Measurements from ENCODE around the gene PIP5K1B. TPM values are rescaled to one million over a fixed set of nuclear protein-coding genes. Genes with fewer than 3 reads are reported as not detected.

Gene PIP5K1B
- total and polyA plus RNA-seq, 2 of the 13 experiments (the other 11 are each of a cell fraction or from before 2014, with no cell fraction given): 15.8 to 17.5 TPM

DNA sequence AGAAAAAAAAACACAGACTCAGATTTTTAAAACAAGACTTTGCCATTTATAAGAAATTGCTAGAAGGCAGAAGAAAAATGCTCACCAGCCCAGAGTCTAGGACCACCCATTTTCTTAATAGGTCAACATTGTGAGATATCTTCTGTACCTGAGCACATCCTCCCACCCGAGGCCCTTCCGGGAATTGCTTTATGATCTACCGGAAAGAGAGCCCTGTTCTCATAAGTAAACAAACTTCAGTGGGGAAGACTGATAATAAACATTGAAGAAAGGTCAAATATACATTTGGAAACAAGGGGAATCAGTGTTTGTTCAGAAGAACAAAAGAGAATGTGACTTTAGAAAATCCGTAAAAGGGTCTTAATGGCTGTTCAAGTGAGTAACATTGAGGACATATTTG, 264.5 kb downstream of the PIP5K1B start (continued):
- TF ChIP-seq MBNL3 (CRISPR knock-in tag; conservative IDR thresholded peaks at IDR 0.05) (no peak), SMC3 (IDR thresholded peaks at IDR 0.05; ENCODE audit: low read length) (no peak), JUN (CRISPR knock-in tag; IDR thresholded peaks at IDR 0.05) (no peak), RFXANK (CRISPR knock-in tag; IDR thresholded peaks at IDR 0.05) (no peak), ZNF841 (CRISPR knock-in tag; IDR thresholded peaks at IDR 0.05; ENCODE audit: borderline replicate concordance) (no peak), ZNF430 (CRISPR knock-in tag; IDR thresholded peaks at IDR 0.05) (no peak), CENPX (CRISPR knock-in tag; IDR thresholded peaks at IDR 0.05) (no peak), ELF1 (CRISPR knock-in tag; IDR thresholded peaks at IDR 0.05) (peak; percentile 86), ZNF263 (CRISPR knock-in tag; IDR thresholded peaks at IDR 0.05) (no peak), SIX4 (CRISPR knock-in tag; IDR thresholded peaks at IDR 0.05) (peak; percentile 55; the same call in 1 of the 2 replicates), ZNF253 (CRISPR knock-in tag; IDR thresholded peaks at IDR 0.05; ENCODE audit: borderline replicate concordance) (no peak), CAMTA2 (CRISPR knock-in tag; IDR thresholded peaks at IDR 0.05; ENCODE audit: borderline replicate concordance) (no peak), AHR (CRISPR knock-in tag; IDR thresholded peaks at IDR 0.05) (no peak), ZNF230 (CRISPR knock-in tag; IDR thresholded peaks at IDR 0.05) (no peak), ZBTB8A (CRISPR knock-in tag; IDR thresholded peaks at IDR 0.05; ENCODE audit: borderline replicate concordance, low read depth) (no peak), PAF1 (CRISPR knock-in tag; IDR thresholded peaks at IDR 0.05) (no peak), ARNTL (CRISPR knock-in tag; IDR thresholded peaks at IDR 0.05) (no peak), ZNF547 (CRISPR knock-in tag; IDR thresholded peaks at IDR 0.05) (no peak), ZBTB21 (CRISPR knock-in tag; IDR thresholded peaks at IDR 0.05) (no peak), ZNF678 (CRISPR knock-in tag; IDR thresholded peaks at IDR 0.05) (no peak), ZMYM4 (CRISPR knock-in tag; IDR thresholded peaks at IDR 0.05) (peak; percentile 38; the same call in 1 of the 2 replicates), ATF1 (CRISPR knock-in tag; IDR thresholded peaks at IDR 0.05) (no peak; the same call in 1 of the 2 replicates), ZEB1 (IDR thresholded peaks at IDR 0.05; ENCODE audit: insufficient replicate concordance, low read depth) (peak; percentile 68), FOXK2 (IDR thresholded peaks at IDR 0.05) (0 out of 2 replicates have a peak, but pooled peaks have one; percentile 19)
- TF ChIP-seq, protein P1, sequence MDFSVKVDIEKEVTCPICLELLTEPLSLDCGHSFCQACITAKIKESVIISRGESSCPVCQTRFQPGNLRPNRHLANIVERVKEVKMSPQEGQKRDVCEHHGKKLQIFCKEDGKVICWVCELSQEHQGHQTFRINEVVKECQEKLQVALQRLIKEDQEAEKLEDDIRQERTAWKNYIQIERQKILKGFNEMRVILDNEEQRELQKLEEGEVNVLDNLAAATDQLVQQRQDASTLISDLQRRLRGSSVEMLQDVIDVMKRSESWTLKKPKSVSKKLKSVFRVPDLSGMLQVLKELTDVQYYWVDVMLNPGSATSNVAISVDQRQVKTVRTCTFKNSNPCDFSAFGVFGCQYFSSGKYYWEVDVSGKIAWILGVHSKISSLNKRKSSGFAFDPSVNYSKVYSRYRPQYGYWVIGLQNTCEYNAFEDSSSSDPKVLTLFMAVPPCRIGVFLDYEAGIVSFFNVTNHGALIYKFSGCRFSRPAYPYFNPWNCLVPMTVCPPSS (IDR thresholded peaks at IDR 0.05): no peak
- TF ChIP-seq, protein P2, sequence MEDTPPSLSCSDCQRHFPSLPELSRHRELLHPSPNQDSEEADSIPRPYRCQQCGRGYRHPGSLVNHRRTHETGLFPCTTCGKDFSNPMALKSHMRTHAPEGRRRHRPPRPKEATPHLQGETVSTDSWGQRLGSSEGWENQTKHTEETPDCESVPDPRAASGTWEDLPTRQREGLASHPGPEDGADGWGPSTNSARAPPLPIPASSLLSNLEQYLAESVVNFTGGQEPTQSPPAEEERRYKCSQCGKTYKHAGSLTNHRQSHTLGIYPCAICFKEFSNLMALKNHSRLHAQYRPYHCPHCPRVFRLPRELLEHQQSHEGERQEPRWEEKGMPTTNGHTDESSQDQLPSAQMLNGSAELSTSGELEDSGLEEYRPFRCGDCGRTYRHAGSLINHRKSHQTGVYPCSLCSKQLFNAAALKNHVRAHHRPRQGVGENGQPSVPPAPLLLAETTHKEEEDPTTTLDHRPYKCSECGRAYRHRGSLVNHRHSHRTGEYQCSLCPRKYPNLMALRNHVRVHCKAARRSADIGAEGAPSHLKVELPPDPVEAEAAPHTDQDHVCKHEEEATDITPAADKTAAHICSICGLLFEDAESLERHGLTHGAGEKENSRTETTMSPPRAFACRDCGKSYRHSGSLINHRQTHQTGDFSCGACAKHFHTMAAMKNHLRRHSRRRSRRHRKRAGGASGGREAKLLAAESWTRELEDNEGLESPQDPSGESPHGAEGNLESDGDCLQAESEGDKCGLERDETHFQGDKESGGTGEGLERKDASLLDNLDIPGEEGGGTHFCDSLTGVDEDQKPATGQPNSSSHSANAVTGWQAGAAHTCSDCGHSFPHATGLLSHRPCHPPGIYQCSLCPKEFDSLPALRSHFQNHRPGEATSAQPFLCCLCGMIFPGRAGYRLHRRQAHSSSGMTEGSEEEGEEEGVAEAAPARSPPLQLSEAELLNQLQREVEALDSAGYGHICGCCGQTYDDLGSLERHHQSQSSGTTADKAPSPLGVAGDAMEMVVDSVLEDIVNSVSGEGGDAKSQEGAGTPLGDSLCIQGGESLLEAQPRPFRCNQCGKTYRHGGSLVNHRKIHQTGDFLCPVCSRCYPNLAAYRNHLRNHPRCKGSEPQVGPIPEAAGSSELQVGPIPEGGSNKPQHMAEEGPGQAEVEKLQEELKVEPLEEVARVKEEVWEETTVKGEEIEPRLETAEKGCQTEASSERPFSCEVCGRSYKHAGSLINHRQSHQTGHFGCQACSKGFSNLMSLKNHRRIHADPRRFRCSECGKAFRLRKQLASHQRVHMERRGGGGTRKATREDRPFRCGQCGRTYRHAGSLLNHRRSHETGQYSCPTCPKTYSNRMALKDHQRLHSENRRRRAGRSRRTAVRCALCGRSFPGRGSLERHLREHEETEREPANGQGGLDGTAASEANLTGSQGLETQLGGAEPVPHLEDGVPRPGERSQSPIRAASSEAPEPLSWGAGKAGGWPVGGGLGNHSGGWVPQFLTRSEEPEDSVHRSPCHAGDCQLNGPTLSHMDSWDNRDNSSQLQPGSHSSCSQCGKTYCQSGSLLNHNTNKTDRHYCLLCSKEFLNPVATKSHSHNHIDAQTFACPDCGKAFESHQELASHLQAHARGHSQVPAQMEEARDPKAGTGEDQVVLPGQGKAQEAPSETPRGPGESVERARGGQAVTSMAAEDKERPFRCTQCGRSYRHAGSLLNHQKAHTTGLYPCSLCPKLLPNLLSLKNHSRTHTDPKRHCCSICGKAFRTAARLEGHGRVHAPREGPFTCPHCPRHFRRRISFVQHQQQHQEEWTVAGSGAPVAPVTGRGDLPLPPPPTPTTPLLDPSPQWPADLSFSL (CRISPR knock-in tag; IDR thresholded peaks at IDR 0.05): no peak
- TF ChIP-seq, protein P3, sequence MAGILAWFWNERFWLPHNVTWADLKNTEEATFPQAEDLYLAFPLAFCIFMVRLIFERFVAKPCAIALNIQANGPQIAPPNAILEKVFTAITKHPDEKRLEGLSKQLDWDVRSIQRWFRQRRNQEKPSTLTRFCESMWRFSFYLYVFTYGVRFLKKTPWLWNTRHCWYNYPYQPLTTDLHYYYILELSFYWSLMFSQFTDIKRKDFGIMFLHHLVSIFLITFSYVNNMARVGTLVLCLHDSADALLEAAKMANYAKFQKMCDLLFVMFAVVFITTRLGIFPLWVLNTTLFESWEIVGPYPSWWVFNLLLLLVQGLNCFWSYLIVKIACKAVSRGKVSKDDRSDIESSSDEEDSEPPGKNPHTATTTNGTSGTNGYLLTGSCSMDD (CRISPR knock-in tag; IDR thresholded peaks at IDR 0.05): no peak
